Mammary epithelial cell (primary cell): ENCODE measurements around the gene SIRT2.
"Not testable (repeated sequence)": the region's sequence is repeated elsewhere in the genome, so short reads cannot be mapped to it uniquely, and the experiment has no call there.

Experiments used
- CTCF ChIP-seq, 2 donors: IDR thresholded peaks in 1 of 2; conservative IDR thresholded peaks in 1 of 2; 2 replicates each; pipeline ENCODE4 v1.5.1; 2011 to 2012; ENCODE audit warnings: inconsistent platforms in 2 of 2, low read length in 2 of 2, mild to moderate bottlenecking in 2 of 2, control low read depth in 1 of 2, low read depth in 1 of 2; ENCODE audit not compliant: insufficient read depth in 1 of 2; ENCODE audit errors: extremely low read depth in 1 of 2
- EZH2 ChIP-seq: IDR thresholded peaks from 2 replicates; pipeline ENCODE4 v1.6.1; 2012; ENCODE audit warnings: low read length, inconsistent platforms, borderline replicate concordance

- TF ChIP-seq CTCF (conservative IDR thresholded peaks at IDR 0.05 in 1 of 2, IDR thresholded peaks at IDR 0.05 in 1 of 2; ENCODE audit: extremely low read depth in 1 of 2, insufficient read depth in 1 of 2, low read depth in 1 of 2, low read length in 2 of 2); EZH2: not testable (repeated sequence)
These were observed 44.5 kb downstream of the SIRT2 start for GRCh38 chr19:38854961-38855360.
